Measurements from ENCODE around the gene TDRD12.

The TDRD12 gene

GRCh38 chr19:32809754-32810153 lies 90.2 kb downstream of the TDRD12 start:
- no peak for DNase-seq (ENCODE audit: low spot score)

GRCh38 chr19:32810452-32810851 lies 90.9 kb downstream of the TDRD12 start:
- no peak for DNase-seq (ENCODE audit: low spot score)

GRCh38 chr19:32811151-32811550 lies 91.6 kb downstream of the TDRD12 start:
- DNase-seq (ENCODE audit: low spot score), result no peak

- DNase-seq (ENCODE audit: low spot score), result no peak
These were observed 92.5 kb downstream of the TDRD12 start for GRCh38 chr19:32812036-32812435.

GRCh38 chr19:32812571-32812970 lies 93.0 kb downstream of the TDRD12 start:
- no peak for DNase-seq (ENCODE audit: low spot score)

GRCh38 chr19:32813862-32814425 lies 94.4 kb downstream of the TDRD12 start:
- DNase-seq (ENCODE audit: low spot score), result no peak

- DNase-seq (ENCODE audit: low spot score), result no peak
These were observed 95.1 kb downstream of the TDRD12 start for GRCh38 chr19:32814624-32815023.

- no peak for DNase-seq (ENCODE audit: low spot score)
These were observed 97.1 kb downstream of the TDRD12 start for GRCh38 chr19:32816555-32817099.

GRCh38 chr19:32817569-32818476 lies 98.3 kb downstream of the TDRD12 start:
- no peak for DNase-seq (ENCODE audit: low spot score)

GRCh38 chr19:32818536-32818935 lies 99.0 kb downstream of the TDRD12 start:
- DNase-seq (ENCODE audit: low spot score), result no peak

- DNase-seq (ENCODE audit: low spot score), result no peak
These were observed 100.1 kb downstream of the TDRD12 start for GRCh38 chr19:32819419-32820400.

- no peak for DNase-seq (ENCODE audit: low spot score)
These were observed 103.6 kb downstream of the TDRD12 start for GRCh38 chr19:32822916-32823746.

- no peak for DNase-seq (ENCODE audit: low spot score)
These were observed 104.2 kb downstream of the TDRD12 start for GRCh38 chr19:32823747-32824102.

- no peak for DNase-seq (ENCODE audit: low spot score)
These were observed 104.7 kb downstream of the TDRD12 start for GRCh38 chr19:32824191-32824751.

- DNase-seq (ENCODE audit: low spot score), result peak; percentile 13
These were observed 105.5 kb downstream of the TDRD12 start for GRCh38 chr19:32824916-32825608.

GRCh38 chr19:32828139-32828538 lies 108.6 kb downstream of the TDRD12 start:
- DNase-seq (ENCODE audit: low spot score), result no peak

GRCh38 chr19:32828643-32829344 lies 109.2 kb downstream of the TDRD12 start:
- no peak for DNase-seq (ENCODE audit: low spot score)

GRCh38 chr19:32829345-32829896 lies 109.9 kb downstream of the TDRD12 start:
- DNase-seq (ENCODE audit: low spot score), result no peak
